Measurements from ENCODE around the gene CHST13.
"Not testable (repeated sequence)": the region's sequence is repeated elsewhere in the genome, so short reads cannot be mapped to it uniquely, and the experiment has no call there.

The CHST13 gene

GRCh38 chr3:126527455-126528211 lies 3.7 kb downstream of the CHST13 start:
- DNase-seq: no peak

- DNase-seq: no peak
Observed at GRCh38 chr3:126528419-126528799, 4.5 kb downstream of the CHST13 start.

GRCh38 chr3:126528800-126529541 lies 5.0 kb downstream of the CHST13 start:
- DNase-seq: no peak

- no peak for DNase-seq
Observed at GRCh38 chr3:126529585-126530170, 5.7 kb downstream of the CHST13 start.

GRCh38 chr3:126530171-126531050 lies 6.5 kb downstream of the CHST13 start:
- no peak for DNase-seq

- DNase-seq: no peak
Observed at GRCh38 chr3:126531051-126531330, 7.0 kb downstream of the CHST13 start.

- no peak for DNase-seq
Observed at GRCh38 chr3:126533506-126533905, 9.6 kb downstream of the CHST13 start.

- not testable (repeated sequence) for DNase-seq
Observed at GRCh38 chr3:126534716-126535115, 10.8 kb downstream of the CHST13 start.

- no peak for DNase-seq
Observed at GRCh38 chr3:126535636-126536035, 11.7 kb downstream of the CHST13 start.

GRCh38 chr3:126536126-126536525 lies 12.2 kb downstream of the CHST13 start:
- DNase-seq: no peak

- no peak for DNase-seq
Observed at GRCh38 chr3:126537116-126537729, 13.3 kb downstream of the CHST13 start.

- no peak for DNase-seq
Observed at GRCh38 chr3:126537730-126538281, 13.9 kb downstream of the CHST13 start.

- DNase-seq: no peak
Observed at GRCh38 chr3:126538316-126538715, 14.4 kb downstream of the CHST13 start.

GRCh38 chr3:126538966-126539365 lies 15.0 kb downstream of the CHST13 start:
- DNase-seq: no peak

GRCh38 chr3:126539558-126540250 lies 15.7 kb downstream of the CHST13 start:
- no peak for DNase-seq

- no peak for DNase-seq
Observed at GRCh38 chr3:126540342-126540849, 16.4 kb downstream of the CHST13 start.

GRCh38 chr3:126540951-126541627 lies 17.1 kb downstream of the CHST13 start:
- no peak for DNase-seq

- no peak for DNase-seq
Observed at GRCh38 chr3:126541628-126542339, 17.8 kb downstream of the CHST13 start.

GRCh38 chr3:126542340-126543241 lies 18.6 kb downstream of the CHST13 start:
- no peak for DNase-seq
